Activated naive CD4-positive, alpha-beta T cell treated with anti-CD3 and anti-CD28 coated beads for 36 hours (primary cell): ENCODE data around the gene PTPRM. TPM values are rescaled to one million over a fixed set of nuclear protein-coding genes. Genes with fewer than 3 reads are reported as not detected.
"Not testable (repeated sequence)": the region's sequence is repeated elsewhere in the genome, so short reads cannot be mapped to it uniquely, and the experiment has no call there.

ENCODE experiments used
- CTCF ChIA-PET: fragments of 350-600 bp; sonication (Branson Sonifier 250); formaldehyde crosslinking; loops from one replicate; lab custom pipeline; 2021; ENCODE audit warnings: antibody characterized with exemption; lab: Charles Lee
- DNase-seq: peaks from one replicate; pipeline ENCODE4 v3.0.0-alpha.2; 2020
- H3K27ac Mint-ChIP-seq: one replicate; pipeline ENCODE4 v1.8.0; 2021; ENCODE audit warnings: mild to moderate bottlenecking, mixed read lengths
- H3K27me3 Mint-ChIP-seq: one replicate; pipeline ENCODE4 v1.8.0; 2021; ENCODE audit warnings: low read depth, mixed read lengths
- H3K36me3 Mint-ChIP-seq: one replicate; pipeline ENCODE4 v1.8.0; 2021; ENCODE audit warnings: low read depth, mixed read lengths
- H3K4me1 Mint-ChIP-seq: one replicate; pipeline ENCODE4 v1.8.0; 2021; ENCODE audit warnings: low read depth, mixed read lengths
- H3K4me3 Mint-ChIP-seq: one replicate; pipeline ENCODE4 v1.8.0; 2021; ENCODE audit warnings: mild to moderate bottlenecking, moderate library complexity, mixed read lengths
- H3K9me3 Mint-ChIP-seq: one replicate; pipeline ENCODE4 v1.8.0; 2021; ENCODE audit warnings: mixed read lengths
- intact Hi-C: fragments of 100-400 bp; cut with micrococcal nuclease; formaldehyde crosslinking; loops from one replicate; pipeline ENCODE4 v1.15.1; 2023
- total RNA-seq, 2 experiments: library from RNA; stranded (reverse); gene quantifications; one replicate each; pipeline ENCODE4 v1.2.3, GENCODE V29; 2021

Gene PTPRM
- total RNA-seq, 2 experiments from 2014 or later = 4.3 to 6.1 TPM

GRCh38 chr18:8045884-8046281 lies 478.8 kb downstream of the PTPRM start:
- DNase-seq = peak; percentile 69
- H3K9me3 Mint-ChIP-seq = no peaks in the 10 kb centered on the region
- no peaks in the 10 kb centered on the region for H3K27me3 Mint-ChIP-seq
- no peaks in the 10 kb centered on the region for H3K36me3 Mint-ChIP-seq
- CTCF ChIA-PET = interaction anchor here (0.6 kb wide), 1 partner anchor 1483 kb away, joined by 4 read pairs; no protein-coding TSS in a partner anchor
- H3K4me3 Mint-ChIP-seq = no peak overlapping the region
- intact Hi-C loops = loop anchor here (1.0 to 10.0 kb wide), 5 partner anchors 9 to 471 kb away; no protein-coding TSS in a partner anchor
- H3K27ac Mint-ChIP-seq = no peak overlapping the region
- H3K4me1 Mint-ChIP-seq = peaks cover 9% of the 10 kb centered on the region

GRCh38 chr18:8046441-8046840 lies 479.3 kb downstream of the PTPRM start:
- no peaks in the 10 kb centered on the region for H3K27me3 Mint-ChIP-seq
- no peaks in the 10 kb centered on the region for H3K36me3 Mint-ChIP-seq
- no peaks in the 10 kb centered on the region for H3K9me3 Mint-ChIP-seq
- intact Hi-C loops = loop anchor here (1.0 to 10.0 kb wide), 3 partner anchors 92 to 472 kb away; no protein-coding TSS in a partner anchor
- H3K4me3 Mint-ChIP-seq = no peak overlapping the region
- no peak overlapping the region for H3K27ac Mint-ChIP-seq
- H3K4me1 Mint-ChIP-seq = peaks cover 9% of the 10 kb centered on the region
- DNase-seq = no peak
- CTCF ChIA-PET = interaction anchor here (1.3 kb wide), 1 partner anchor 10 kb away, joined by 4 read pairs; no protein-coding TSS in a partner anchor

DNA sequence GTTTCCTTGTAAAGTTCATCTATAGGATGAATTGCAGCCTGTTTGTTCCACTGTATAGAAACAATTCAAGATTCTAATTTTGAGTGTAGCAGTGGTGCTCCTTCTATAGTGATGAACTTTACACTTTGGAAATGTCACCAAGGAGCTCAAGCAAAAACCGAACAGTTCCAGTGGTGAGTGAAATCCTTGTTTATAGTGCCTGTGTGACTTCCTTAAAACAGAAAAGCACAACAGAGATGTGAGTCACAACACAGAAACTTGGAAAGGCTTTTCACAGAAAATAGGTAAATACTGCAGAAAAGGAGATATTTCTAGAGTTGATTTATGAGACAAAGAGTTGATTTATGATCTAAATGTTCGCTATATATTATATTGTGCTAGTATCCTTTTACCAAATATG lies 482.0 kb downstream of the PTPRM start:
- no peaks in the 10 kb centered on the region for H3K36me3 Mint-ChIP-seq
- peaks cover 9% of the 10 kb centered on the region for H3K4me1 Mint-ChIP-seq
- H3K27me3 Mint-ChIP-seq = no peaks in the 10 kb centered on the region
- DNase-seq = no peak
- intact Hi-C loops = loop anchor here (10.0 kb wide), 2 partner anchors 174 to 474 kb away; no protein-coding TSS in a partner anchor
- CTCF ChIA-PET = no interaction called here
- no peak overlapping the region for H3K27ac Mint-ChIP-seq
- no peaks in the 10 kb centered on the region for H3K9me3 Mint-ChIP-seq
- no peak overlapping the region for H3K4me3 Mint-ChIP-seq

GRCh38 chr18:8050616-8051329 lies 483.7 kb downstream of the PTPRM start:
- no peaks in the 10 kb centered on the region for H3K9me3 Mint-ChIP-seq
- CTCF ChIA-PET = no interaction called here
- intact Hi-C loops = no loop called here
- no peaks in the 10 kb centered on the region for H3K27me3 Mint-ChIP-seq
- peaks cover 3% of the 10 kb centered on the region for H3K4me1 Mint-ChIP-seq
- H3K4me3 Mint-ChIP-seq = no peak overlapping the region
- H3K36me3 Mint-ChIP-seq = no peaks in the 10 kb centered on the region
- no peak overlapping the region for H3K27ac Mint-ChIP-seq
- DNase-seq = no peak

DNA sequence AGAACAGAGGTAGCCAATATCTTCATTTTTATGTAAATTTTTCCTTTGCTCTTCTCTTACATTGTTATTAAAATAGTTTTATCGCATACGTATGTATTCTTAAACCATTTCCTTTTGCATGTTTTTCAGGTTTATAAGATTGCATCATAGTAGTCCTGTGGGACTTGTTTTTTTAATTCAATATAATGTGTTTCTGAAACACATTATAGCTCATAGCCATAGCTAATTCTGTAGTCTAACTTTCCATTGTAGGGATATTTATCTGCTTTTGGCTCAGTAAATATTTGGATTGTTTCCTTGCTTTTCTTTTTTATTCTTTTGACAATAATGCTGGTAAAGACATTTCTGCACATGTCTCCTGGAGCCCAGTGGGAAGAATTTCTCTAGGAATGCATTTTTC lies 484.3 kb downstream of the PTPRM start:
- H3K9me3 Mint-ChIP-seq = no peaks in the 10 kb centered on the region
- no peaks in the 10 kb centered on the region for H3K27me3 Mint-ChIP-seq
- peaks cover 1% of the 10 kb centered on the region for H3K4me1 Mint-ChIP-seq
- no peak overlapping the region for H3K4me3 Mint-ChIP-seq
- H3K27ac Mint-ChIP-seq = no peak overlapping the region
- no peaks in the 10 kb centered on the region for H3K36me3 Mint-ChIP-seq
- no peak for DNase-seq
- CTCF ChIA-PET = no interaction called here
- intact Hi-C loops = no loop called here

- H3K4me1 Mint-ChIP-seq = no peaks in the 10 kb centered on the region
- intact Hi-C loops = no loop called here
- no peaks in the 10 kb centered on the region for H3K27me3 Mint-ChIP-seq
- no peak overlapping the region for H3K4me3 Mint-ChIP-seq
- CTCF ChIA-PET = no interaction called here
- H3K27ac Mint-ChIP-seq = no peak overlapping the region
- peak; percentile 6 for DNase-seq
- H3K36me3 Mint-ChIP-seq = no peaks in the 10 kb centered on the region
- H3K9me3 Mint-ChIP-seq = no peaks in the 10 kb centered on the region
Observed at GRCh38 chr18:8052237-8052701, 485.2 kb downstream of the PTPRM start.

DNA sequence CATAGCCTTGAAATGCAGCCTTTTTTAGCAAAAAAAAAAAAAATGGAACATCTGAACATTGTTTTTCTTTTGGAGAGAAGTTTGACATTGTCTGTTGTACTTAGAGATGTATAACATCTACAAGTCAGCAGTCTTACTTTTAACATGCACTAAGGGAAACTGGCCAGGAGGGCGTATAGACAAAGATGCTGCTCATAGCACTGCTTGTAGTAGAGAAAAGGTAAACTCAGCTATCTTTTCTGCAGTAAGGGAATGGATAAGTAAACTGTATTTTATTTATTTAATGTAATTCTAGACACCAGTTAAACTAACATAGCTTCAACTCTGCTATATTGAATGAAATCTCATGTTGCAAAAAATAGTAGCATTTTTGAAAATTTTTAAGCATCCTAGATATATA lies 489.6 kb downstream of the PTPRM start:
- Mint-ChIP-seq H3K36me3 (no peaks in the 10 kb centered on the region), H3K4me1 (no peaks in the 10 kb centered on the region), H3K9me3 (no peaks in the 10 kb centered on the region), H3K27me3 (no peaks in the 10 kb centered on the region), H3K27ac (no peak overlapping the region), H3K4me3 (no peak overlapping the region)
- intact Hi-C loops = no loop called here
- CTCF ChIA-PET = no interaction called here
- no peak for DNase-seq

- H3K4me1 Mint-ChIP-seq, H3K27me3 Mint-ChIP-seq, intact Hi-C loops, H3K9me3 Mint-ChIP-seq, H3K4me3 Mint-ChIP-seq, DNase-seq, H3K36me3 Mint-ChIP-seq, H3K27ac Mint-ChIP-seq, CTCF ChIA-PET: not testable (repeated sequence)
Observed at GRCh38 chr18:8063152-8063551, 496.0 kb downstream of the PTPRM start.

GRCh38 chr18:8063733-8064132 lies 496.6 kb downstream of the PTPRM start:
- Mint-ChIP-seq H3K27me3 (no peaks in the 10 kb centered on the region), H3K4me3 (no peak overlapping the region), H3K36me3 (no peaks in the 10 kb centered on the region), H3K27ac (no peak overlapping the region), H3K9me3 (no peaks in the 10 kb centered on the region), H3K4me1 (no peaks in the 10 kb centered on the region)
- DNase-seq = no peak
- intact Hi-C loops = no loop called here
- CTCF ChIA-PET = no interaction called here

GRCh38 chr18:8065284-8065683 lies 498.2 kb downstream of the PTPRM start:
- DNase-seq = no peak
- Mint-ChIP-seq H3K27me3 (no peaks in the 10 kb centered on the region), H3K4me1 (no peaks in the 10 kb centered on the region), H3K4me3 (no peak overlapping the region), H3K36me3 (no peaks in the 10 kb centered on the region), H3K27ac (no peak overlapping the region), H3K9me3 (no peaks in the 10 kb centered on the region)
- intact Hi-C loops = no loop called here
- CTCF ChIA-PET = no interaction called here

DNA sequence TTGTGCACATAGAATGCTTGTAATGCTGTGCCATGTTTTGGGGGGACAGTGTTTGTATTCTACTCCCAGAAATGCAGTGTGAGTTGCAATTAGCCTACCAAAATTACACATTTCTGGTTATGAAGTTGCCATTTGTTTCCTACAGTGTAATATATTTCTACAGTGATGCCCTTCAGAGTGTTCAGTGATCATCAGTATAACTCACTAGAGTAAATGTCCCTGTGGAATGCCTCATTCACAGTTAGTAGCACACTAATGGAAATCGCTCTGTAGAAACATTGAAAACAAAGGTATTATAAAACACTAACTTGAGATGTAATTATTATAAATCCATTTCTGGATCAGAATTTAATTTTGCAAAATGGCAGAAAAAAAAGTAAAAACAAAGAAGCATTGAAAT lies 498.7 kb downstream of the PTPRM start:
- Mint-ChIP-seq H3K9me3 (no peaks in the 10 kb centered on the region), H3K27me3 (no peaks in the 10 kb centered on the region), H3K4me3 (no peak overlapping the region), H3K27ac (no peak overlapping the region), H3K36me3 (no peaks in the 10 kb centered on the region), H3K4me1 (no peaks in the 10 kb centered on the region)
- CTCF ChIA-PET = no interaction called here
- intact Hi-C loops = no loop called here
- DNase-seq = no peak

DNA sequence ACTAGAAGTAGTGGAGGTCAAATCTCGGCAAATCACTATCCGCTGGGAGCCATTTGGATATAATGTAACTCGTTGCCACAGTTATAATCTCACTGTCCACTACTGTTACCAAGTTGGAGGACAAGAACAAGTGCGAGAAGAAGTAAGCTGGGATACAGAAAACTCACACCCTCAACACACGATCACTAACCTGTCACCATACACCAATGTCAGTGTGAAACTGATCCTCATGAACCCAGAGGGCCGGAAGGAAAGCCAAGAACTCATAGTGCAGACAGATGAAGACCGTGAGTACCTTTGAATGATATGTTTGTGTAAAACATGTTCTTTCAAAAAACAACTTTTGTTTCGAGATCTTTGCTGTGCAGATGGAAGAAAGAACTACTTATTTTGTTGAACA lies 502.6 kb downstream of the PTPRM start:
- intact Hi-C loops = no loop called here
- CTCF ChIA-PET = no interaction called here
- Mint-ChIP-seq H3K4me1 (no peaks in the 10 kb centered on the region), H3K27ac (no peak overlapping the region), H3K36me3 (no peaks in the 10 kb centered on the region), H3K4me3 (no peak overlapping the region), H3K27me3 (no peaks in the 10 kb centered on the region), H3K9me3 (no peaks in the 10 kb centered on the region)
- no peak for DNase-seq

- no peaks in the 10 kb centered on the region for H3K4me1 Mint-ChIP-seq
- intact Hi-C loops = no loop called here
- no peak overlapping the region for H3K4me3 Mint-ChIP-seq
- CTCF ChIA-PET = no interaction called here
- no peaks in the 10 kb centered on the region for H3K9me3 Mint-ChIP-seq
- no peaks in the 10 kb centered on the region for H3K27me3 Mint-ChIP-seq
- no peak for DNase-seq
- no peaks in the 10 kb centered on the region for H3K36me3 Mint-ChIP-seq
- H3K27ac Mint-ChIP-seq = no peak overlapping the region
Observed at GRCh38 chr18:8073167-8073566, 506.1 kb downstream of the PTPRM start.
